WERI-Rb-1 (cell line): ENCODE results near the gene ANKRD63.

Source experiments
- DNase-seq: peaks from one replicate; pipeline ENCODE4 v3.0.0-alpha.2; 2020
- H3K27ac ChIP-seq: fragments of 250-450 bp; sonication (Bioruptor Pico); 2 replicates; pipeline ENCODE4 v1.5.1; 2020; ENCODE audit warnings: mild to moderate bottlenecking, moderate library complexity
- H3K27me3 ChIP-seq: fragments of 250-450 bp; sonication (Bioruptor Pico); 2 replicates; pipeline ENCODE4 v1.5.1; 2021; ENCODE audit warnings: mild to moderate bottlenecking, low read depth, moderate library complexity; ENCODE audit not compliant: insufficient read depth, severe bottlenecking
- H3K36me3 ChIP-seq: fragments of 250-450 bp; sonication (Bioruptor Pico); 2 replicates; pipeline ENCODE4 v1.5.1; 2020; ENCODE audit warnings: mild to moderate bottlenecking, moderate library complexity
- H3K4me3 ChIP-seq: 2 replicates; pipeline ENCODE4 v1.5.1; 2011; ENCODE audit warnings: low read depth, mild to moderate bottlenecking, control low read depth, low read length
- H3K9me3 ChIP-seq: fragments of 250-450 bp; sonication (Bioruptor Pico); 2 replicates; pipeline ENCODE4 v1.5.1; 2021; ENCODE audit warnings: mild to moderate bottlenecking, moderate library complexity; ENCODE audit not compliant: severe bottlenecking
- CTCF ChIP-seq: IDR thresholded peaks from 2 replicates; pipeline ENCODE4 v1.5.1; 2011; ENCODE audit warnings: low read depth, mild to moderate bottlenecking, control low read depth, inconsistent platforms, low read length

Gene ANKRD63

DNA sequence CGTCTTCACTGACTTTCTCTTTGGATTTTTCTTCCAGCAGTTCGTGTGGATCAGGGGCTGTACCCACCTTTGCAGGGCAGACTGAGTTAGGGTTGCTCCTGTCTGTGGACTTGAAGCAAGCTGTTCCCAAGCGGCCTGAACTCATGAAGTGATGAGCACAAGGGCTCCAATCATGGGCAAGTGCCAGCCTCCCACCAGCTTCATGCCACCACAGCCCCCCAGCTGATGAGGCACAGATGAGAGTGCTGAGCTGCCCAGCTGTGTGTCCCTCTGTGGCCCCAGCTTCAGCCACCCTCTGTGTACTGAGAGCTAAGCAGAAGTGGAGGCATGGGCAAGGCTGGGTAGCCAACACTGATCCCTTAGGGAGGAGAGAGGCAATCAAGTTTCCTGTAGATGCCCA lies 28.1 kb upstream of the ANKRD63 start:
- no peak for TF ChIP-seq CTCF
- H3K36me3 ChIP-seq = no peaks in the 10 kb centered on the region
- H3K27ac ChIP-seq = no peak overlapping the region
- H3K4me3 ChIP-seq = no peak overlapping the region
- no peaks in the 10 kb centered on the region for H3K9me3 ChIP-seq
- no peak for DNase-seq
- no peaks in the 10 kb centered on the region for H3K27me3 ChIP-seq

DNA sequence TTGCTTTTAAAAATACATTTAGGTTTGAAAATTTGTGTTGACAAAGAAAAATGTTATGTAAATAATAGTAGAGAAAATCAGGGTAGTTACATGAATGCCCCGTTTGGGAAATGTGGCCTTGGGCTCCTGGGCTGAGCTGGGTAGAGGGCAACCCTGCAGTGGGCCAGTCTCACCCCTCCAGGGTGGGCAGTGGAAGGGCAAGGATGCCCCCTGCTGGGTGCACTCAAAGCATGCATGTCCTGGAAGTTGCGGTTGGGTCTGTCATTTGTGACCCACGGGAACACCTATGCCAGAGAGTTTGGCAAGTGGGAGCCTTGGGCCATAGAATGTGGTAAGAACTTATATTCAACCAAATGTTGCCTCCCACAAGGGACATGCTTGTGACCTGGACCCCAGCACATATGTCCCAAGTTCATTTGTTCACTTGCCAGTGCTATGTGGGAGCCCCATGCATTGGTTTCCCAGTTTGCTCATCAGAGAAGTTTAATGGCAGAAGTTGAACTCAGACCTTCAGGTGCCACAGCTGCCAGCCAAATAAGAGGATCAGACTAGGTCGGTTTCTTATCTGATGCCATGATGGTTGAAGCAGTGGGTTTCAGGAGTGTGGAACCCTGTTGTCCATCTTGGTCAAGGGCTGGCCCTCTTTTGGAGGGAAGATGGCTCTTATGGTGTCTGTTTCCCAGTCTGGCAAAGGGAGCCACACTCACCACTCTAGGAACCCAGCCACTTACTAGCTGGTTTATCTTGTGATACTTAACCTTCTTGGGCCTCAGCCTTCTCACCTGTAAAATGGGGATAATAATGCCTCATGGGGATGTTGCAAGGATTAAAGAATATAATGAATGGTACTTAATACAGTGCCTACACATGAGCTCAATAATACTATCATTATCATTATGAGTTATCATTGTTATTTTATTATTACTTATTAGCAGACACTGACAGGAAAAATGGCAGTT lies 27.4 kb upstream of the ANKRD63 start:
- Histone ChIP-seq H3K4me3 (no peak overlapping the region), H3K9me3 (no peaks in the 10 kb centered on the region), H3K27ac (no peak overlapping the region; the same call in 1 of the 2 replicates), H3K36me3 (no peaks in the 10 kb centered on the region), H3K27me3 (no peaks in the 10 kb centered on the region)
- peak; percentile 95 for TF ChIP-seq CTCF
- peak; percentile 80 for DNase-seq

DNA sequence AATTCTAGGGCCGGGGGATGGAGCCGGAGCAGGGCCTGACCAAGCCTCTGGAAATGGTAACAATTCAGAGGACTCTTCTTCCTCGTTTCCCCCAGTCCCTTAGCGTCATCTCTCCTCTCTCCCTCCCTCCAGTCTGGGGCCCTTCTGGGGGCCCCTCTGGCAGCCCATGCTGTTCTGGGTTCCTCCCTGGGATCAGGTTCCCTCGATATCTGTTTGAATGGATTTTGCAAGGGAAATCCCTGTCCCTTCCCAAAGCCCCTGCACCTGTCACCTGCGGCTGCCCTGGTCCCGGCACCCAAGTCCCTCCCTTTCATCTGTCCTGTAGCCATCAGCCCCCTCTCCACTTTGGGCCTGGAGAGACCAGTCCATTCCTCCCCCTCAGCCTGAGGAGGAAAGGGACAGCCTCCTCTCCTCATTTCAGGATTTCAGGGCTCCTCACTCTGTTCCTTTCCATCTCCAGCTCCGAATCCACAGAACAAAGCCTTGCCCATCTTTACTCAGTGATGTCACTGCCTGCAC lies 26.5 kb upstream of the ANKRD63 start:
- no peaks in the 10 kb centered on the region for H3K36me3 ChIP-seq
- no peaks in the 10 kb centered on the region for H3K27me3 ChIP-seq
- no peak for TF ChIP-seq CTCF
- no peak for DNase-seq
- peak overlapping the region; percentile 90 for H3K27ac ChIP-seq
- no peak overlapping the region for H3K4me3 ChIP-seq
- no peaks in the 10 kb centered on the region for H3K9me3 ChIP-seq

DNA sequence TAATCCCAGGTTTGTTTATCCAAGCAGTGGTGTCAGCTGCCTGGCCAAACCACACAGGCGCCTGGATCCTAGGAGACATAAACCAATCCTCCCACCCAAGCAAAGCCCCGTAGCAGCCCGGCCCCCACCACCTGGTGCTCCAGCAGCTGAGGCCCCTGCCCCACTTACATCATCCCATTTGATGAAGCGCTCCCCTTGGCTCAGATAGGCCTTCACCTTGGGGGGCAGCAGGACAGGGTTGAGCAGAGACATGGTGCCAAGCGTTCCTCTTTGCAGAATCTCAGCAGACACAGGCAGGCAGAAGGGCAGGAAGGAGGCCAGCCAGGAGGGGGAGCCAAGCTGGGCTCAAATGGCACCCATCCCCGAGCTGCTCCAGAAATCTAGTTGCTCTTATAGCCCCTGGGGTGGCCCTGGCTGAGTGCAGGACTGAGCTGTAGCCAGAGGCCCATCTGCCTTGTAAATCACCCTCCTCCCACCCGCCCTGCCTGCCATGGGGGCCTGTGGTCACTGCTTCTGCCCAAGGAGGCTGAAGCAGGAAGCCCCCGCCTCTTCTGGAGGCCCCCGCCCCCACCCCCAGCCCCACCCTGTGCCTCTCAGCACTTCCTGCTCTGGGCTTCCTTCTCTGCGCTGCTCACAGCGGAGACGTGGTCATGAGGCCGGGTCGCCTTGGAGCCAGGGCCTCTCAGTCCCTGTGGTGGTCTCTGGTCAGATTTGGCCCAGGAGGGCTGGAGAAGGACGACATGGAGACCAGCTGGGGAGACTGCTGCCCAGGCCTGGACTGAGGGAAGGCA lies 24.8 kb upstream of the ANKRD63 start, which contains the start of gene PLCB2:
TSS of gene PLCB2 (minus strand) at position 515 of the 791 bp plus-strand sequence. CDS start at position 252, 263 bp downstream.
- Histone ChIP-seq H3K27me3 (no peaks in the 10 kb centered on the region), H3K9me3 (no peaks in the 10 kb centered on the region), H3K4me3 (peak within 1 kb of the TSS; percentile 38), H3K36me3 (no peaks in the 10 kb centered on the region), H3K27ac (peak within 1 kb of the TSS; percentile 90)
- peak; percentile 67 for TF ChIP-seq CTCF
- peak; percentile 95 for DNase-seq

- DNase-seq = no peak
These were observed 24.0 kb upstream of the ANKRD63 start for GRCh38 chr15:40306908-40307307.

More at GRCh38 chr15:40306908-40307307, 24.0 kb upstream of the ANKRD63 start:
- no peaks in the 10 kb centered on the region for H3K27me3 ChIP-seq
- H3K36me3 ChIP-seq = no peaks in the 10 kb centered on the region
- peak overlapping the region; percentile 38 for H3K4me3 ChIP-seq
- no peaks in the 10 kb centered on the region for H3K9me3 ChIP-seq
- no peak for TF ChIP-seq CTCF
- peak overlapping the region; percentile 90 for H3K27ac ChIP-seq
